SK-N-MC (cell line): ENCODE results near the gene ITIH4.

Experiments
- EZH2 ChIP-seq: fragments of 200-600 bp; sonication (generic); IDR thresholded peaks from one replicate; pipeline ENCODE4 v1.6.1; 2017; ENCODE audit warnings: antibody characterized with exemption
- POLR2AphosphoS5 ChIP-seq: IDR thresholded peaks from 2 replicates; pipeline ENCODE4 v1.6.1; 2012; ENCODE audit warnings: mild to moderate bottlenecking, low read depth, low read length, borderline replicate concordance

DNA sequence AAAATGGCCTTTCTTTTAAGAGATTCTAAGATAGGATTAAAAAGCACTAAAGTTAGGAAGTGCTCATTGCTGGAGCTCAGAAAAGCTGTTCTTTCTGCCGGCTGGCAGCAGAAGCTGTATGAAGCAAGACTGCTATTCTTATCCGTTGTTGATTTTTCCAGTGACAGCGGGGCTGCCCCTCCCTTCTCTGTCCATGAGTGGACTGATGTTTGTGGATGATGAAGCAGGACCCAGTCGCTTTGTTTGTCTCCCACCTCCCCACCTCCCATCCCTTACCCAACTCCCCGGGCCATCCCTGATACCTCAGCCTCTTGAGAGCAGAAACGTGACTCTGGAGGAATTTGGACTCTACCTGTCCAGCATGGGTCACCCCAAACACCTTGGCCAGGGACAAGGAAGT, 14.7 kb upstream of the ITIH4 start:
- TF ChIP-seq POLR2AphosphoS5 (no peak), EZH2 (no peak)
